ENCODE data around the gene PPP4R1.

The PPP4R1 gene

GRCh38 chr18:9587924-9588323 is 26.4 kb downstream of the PPP4R1 start:
- no peak for DNase-seq

DNA sequence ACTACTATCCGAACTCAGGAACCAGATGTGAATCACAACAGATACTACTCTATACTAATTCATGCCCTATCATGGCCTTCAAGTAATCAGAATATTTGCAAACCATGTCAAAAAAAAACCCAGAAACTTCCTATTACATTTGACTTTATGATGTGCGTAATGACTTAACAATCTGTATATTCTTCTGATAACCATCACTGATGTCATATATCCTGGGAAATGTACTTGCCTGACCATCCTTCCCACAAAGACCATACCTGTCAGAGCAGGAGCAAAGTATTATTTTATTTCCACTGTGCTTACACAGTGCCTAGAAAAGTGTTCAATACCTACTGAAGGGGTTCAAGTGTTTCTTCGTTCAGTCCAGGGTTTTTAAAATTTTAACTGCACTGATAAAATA is 27.5 kb downstream of the PPP4R1 start:
- DNase-seq = no peak

- DNase-seq = no peak
Observed at GRCh38 chr18:9581667-9582066, 32.7 kb downstream of the PPP4R1 start.

- DNase-seq = no peak
Observed at GRCh38 chr18:9578306-9578705, 36.1 kb downstream of the PPP4R1 start.

- no peak for DNase-seq
Observed at GRCh38 chr18:9577361-9577760, 37.0 kb downstream of the PPP4R1 start.

DNA sequence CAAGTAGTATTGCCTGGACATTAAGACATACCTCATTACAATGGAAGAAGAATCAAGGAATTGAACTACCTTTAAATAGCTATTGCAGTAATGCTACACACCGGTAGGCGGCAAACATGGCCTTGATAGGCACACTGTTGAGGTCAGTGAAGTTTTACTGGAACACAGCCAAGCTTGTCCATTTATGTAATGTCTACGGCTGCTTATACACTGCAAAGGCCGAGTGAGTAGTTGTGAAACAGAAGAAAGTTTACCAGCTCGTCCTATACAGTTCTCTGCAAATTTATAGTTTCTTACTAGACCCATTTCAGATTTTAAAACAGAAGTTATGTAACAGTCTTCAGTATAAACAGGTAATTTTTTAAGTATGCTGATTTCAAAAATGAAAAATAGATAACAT is 38.8 kb downstream of the PPP4R1 start:
- DNase-seq = no peak

GRCh38 chr18:9574473-9575115 is 39.8 kb downstream of the PPP4R1 start:
- no peak for DNase-seq

DNA sequence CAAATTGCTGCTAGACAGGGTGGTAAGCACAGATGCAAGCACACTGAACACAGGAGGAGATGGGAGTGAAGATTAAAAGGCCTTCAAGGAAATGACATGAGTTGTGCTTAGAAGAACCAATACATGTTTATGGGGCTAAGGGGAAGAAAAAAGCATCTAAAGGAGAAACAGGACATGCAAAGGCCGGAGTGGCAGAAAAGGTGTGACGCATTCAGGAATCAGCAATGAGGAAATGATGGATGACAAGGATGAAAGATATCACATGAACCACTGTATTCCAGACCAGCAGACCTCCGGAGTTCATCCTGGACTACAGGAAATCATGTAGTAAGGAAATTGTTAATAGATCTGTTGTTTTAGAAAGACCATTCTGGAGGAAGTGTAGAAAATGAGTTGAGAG is 42.8 kb downstream of the PPP4R1 start:
- DNase-seq = no peak

DNA sequence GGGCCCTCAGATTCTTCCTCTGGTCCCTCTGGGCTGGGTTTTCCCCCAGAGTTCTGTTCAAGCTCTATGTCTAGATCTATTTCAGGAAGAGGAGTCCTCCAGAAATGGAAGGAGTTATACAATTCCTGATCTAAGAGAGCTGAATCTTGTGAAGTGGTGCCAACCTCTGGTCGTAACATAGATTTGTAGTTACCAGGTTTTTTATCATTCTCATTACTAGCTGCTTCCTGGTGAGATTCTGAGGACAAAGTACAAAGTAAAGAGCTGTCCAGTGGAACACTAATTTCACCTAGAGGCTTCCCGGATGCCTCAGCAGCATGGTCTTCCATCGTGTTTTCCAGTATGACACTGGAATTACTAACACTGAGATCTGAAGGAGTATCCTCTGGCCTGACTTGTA is 44.1 kb downstream of the PPP4R1 start:
- DNase-seq = no peak

GRCh38 chr18:9569178-9569577 is 45.2 kb downstream of the PPP4R1 start:
- no peak for DNase-seq

DNA sequence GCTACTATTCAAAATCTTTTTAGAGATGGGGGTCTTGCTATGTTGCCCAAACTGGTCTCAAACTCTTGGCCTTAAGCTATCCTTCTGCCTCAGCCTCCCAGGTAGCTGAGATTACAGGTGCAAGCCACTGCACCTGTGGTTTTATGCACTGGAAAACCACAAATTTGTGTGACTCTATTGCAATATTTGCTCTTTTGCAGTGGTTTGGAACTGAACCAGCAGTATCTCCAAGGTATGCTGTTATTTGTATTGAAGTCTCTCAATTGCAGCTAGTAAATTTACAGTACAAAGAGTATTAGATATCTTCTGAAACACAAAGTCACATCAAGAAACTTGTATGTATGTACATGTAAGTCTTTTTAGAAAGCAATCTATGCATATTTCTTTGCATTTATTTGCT is 46.2 kb downstream of the PPP4R1 start:
- no peak for DNase-seq

GRCh38 chr18:9565407-9565806 is 49.0 kb downstream of the PPP4R1 start:
- no peak for DNase-seq

DNA sequence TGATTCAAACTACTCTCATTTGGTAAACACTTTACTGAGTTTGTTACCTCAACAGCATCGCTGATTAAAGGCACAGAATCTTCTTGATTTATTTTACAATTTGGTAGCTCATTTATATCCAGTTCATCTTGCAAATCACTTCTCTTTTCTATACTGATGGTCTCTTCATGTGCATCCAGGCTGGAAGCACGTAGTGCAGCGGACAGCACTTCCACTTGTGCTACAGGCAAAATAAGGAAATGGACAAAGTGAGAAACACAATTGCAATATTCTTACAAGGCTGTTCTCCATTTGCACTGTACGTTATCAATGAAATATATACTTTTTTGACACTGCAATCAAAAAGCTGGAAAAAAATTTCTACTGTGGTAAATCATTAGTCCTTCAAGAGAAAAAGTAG is 51.0 kb downstream of the PPP4R1 start:
- DNase-seq = no peak

DNA sequence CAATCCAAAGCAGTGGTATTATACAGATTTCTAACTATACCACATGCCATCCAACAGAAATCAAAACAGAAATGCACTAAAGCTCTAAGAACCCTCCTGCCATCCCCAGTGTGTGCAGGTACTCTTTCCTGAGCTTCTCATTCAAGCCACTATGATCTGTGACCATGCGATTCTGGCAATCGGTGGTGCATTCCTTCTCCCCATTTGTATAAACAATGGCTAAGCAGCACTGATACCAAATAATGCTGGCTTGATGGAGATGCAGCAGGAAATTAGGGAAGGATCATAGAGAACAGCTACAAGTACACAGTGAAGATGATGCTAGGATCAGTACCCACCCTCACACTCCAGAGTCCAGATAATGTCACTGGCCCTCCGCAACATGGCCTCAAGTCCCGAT is 51.8 kb downstream of the PPP4R1 start:
- DNase-seq = no peak

- no peak for DNase-seq
Observed at GRCh38 chr18:9561759-9562158, 52.6 kb downstream of the PPP4R1 start.

DNA sequence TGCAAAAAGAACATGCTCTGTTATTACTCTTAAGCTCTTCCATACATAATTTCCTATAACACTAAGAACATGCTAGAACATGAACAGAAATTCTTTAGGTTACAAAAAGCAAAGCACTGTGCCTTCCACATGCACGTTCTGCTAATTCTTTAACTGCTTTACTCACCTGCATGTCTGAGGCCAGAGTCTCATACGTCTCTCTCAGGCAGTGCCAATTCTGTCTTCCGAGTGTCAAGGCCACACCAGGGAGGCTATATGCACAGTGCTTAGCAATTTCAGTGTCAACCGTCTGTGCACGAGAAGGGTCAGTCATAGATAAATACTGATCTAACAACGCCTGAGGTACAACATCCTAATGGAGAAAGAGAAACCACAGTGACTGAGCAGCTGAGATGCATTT is 55.1 kb downstream of the PPP4R1 start:
- no peak for DNase-seq

DNA sequence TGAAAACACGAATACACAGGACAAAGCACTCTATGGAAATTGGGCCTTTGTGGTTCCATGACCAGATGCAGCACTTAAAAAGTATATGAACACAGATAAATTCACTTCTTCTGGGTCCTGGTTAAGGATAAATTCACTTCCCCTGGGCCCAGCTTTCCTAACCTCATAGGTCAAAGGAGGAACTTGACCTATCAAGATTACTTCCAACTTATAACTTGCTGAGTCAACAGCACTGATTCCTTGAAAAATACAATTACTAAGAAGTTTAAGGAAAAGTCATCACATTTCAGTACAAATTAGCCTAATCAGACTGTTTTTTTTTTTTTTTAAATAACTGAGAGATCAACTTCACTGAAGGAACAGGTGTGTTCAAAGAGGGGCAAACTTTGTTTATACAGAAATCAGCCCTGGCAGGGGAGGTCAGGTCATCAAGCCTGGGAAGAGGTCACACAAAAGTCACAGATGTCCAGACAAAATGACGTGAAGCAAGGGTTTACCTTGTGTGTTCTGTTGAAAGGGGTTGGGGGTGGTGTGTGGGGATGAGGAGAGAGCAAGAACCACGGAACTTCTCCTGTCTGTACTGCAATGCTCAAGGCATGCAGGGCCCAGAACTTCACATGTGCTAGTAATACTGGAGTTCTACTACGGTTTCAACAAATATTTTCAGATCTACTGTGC is 55.8 kb downstream of the PPP4R1 start:
- no peak for DNase-seq

DNA sequence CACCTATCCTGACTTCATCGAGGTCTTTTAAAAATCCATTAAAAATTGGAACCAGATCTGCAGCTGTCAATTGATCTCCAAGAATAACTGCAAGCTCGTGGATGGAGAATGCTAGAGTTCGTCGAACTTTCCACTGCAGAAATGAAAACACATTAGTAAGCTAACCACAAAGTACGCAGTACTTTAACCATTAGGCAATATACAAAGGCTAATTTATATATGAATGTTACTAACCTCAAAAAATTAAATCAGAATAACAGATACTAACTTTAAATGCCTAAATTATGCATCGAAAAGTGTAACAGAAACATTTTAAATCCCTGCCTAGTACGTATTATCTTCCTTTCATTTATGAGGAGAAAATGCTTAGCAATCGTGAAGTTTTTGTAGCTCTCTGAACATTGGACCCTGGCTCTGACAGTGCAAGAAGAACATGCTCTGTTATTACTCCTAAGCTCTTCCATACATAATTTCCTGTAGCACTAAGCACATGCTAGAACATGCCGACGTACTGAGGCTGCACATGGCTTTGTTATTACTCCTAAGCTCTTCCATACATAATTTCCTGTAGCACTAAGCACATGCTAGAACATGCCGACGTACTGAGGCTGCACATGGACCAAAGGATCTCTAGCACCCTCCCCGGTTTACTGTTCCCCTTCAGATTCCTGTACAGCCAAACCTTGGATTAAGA is 57.0 kb downstream of the PPP4R1 start:
- no peak for DNase-seq

- no peak for DNase-seq
Observed at GRCh38 chr18:9552616-9553015, 61.7 kb downstream of the PPP4R1 start.

DNA sequence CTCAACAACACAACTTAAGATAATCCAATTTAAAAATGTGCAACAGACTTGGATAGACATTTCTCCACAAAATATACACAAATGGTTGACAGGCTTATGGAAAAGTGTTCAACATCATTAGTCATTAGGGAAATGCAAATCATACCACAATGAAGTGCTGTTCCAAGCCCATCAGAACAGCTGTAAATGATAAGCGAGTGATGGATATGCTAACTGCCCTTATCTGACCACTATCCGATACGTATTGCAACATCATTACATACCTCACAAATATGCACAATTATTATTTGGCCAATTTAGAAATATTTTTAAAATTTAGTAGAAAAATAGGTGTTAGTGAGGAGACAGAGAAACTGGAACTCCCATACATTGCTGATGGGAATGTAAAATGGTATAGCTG is 62.2 kb downstream of the PPP4R1 start:
- no peak for DNase-seq

DNA sequence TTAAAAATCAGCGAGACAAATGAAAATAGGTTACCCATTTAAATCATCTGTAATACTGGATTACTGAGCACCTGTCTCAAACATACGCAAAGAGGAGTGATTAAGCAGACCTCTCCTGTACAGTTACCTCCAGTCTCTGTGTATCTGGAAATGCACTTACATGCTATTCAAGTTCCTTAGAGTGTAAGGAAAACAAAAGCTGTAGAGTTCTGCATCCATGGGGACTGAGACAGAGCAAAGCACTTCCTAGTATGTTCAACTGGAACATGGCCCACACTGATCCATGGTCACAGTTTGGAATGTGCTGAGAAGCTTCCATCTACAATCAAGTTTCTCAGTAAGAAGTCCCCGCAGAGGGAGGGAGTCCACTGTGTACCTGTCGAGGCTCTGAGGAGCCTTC is 63.9 kb downstream of the PPP4R1 start:
- no peak for DNase-seq

GRCh38 chr18:9549405-9549804 is 65.0 kb downstream of the PPP4R1 start:
- no peak for DNase-seq

GRCh38 chr18:9547782-9548181 is 66.6 kb downstream of the PPP4R1 start:
- no peak for DNase-seq

DNA sequence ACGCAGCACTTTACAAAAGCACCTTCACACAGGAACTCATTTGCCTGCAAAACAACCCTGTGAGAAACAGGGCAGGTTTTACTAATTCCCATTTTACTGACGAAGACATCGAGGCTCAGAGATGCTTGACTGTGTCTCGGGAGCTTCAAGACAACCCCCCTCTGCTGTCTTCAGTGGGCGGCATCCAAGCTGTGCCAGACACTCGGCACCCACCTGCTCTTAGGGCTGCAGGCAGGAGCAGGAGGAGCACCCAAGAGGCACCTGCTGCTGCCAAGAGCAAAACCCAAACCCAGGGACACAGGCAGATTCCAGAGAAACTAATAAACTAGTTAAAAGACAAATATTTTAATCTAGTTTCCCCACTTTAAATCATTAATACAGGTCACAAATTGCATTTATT is 67.9 kb downstream of the PPP4R1 start:
- DNase-seq = no peak

GRCh38 chr18:9545029-9545428 is 69.3 kb downstream of the PPP4R1 start:
- DNase-seq = no peak
